Loucy (cell line): ENCODE data around the gene SERAC1.

Experiments used
- H2AFZ ChIP-seq: fragments of 200-600 bp; sonication (generic); 2 replicates; pipeline ENCODE4 v1.6.0; 2016; ENCODE audit warnings: antibody characterized with exemption, mild to moderate bottlenecking, low read length, moderate library complexity
- H3F3A ChIP-seq: fragments of 200-600 bp; 2 replicates; pipeline ENCODE4 v1.6.0; 2016; ENCODE audit warnings: antibody characterized with exemption, low read depth, mild to moderate bottlenecking
- H3K27me3 ChIP-seq: fragments of 200-600 bp; sonication (generic); 2 replicates; pipeline ENCODE4 v1.6.1; 2014; ENCODE audit warnings: low read length, mild to moderate bottlenecking; ENCODE audit not compliant: insufficient read depth, poor library complexity, severe bottlenecking
- H3K36me3 ChIP-seq: fragments of 200-600 bp; sonication (generic); 2 replicates; pipeline ENCODE4 v1.6.1; 2016; ENCODE audit warnings: low read length; ENCODE audit not compliant: insufficient read depth
- H3K4me1 ChIP-seq: fragments of 200-600 bp; sonication (generic); 2 replicates; pipeline ENCODE4 v1.5.1; 2014; ENCODE audit warnings: low read length, mild to moderate bottlenecking; ENCODE audit not compliant: insufficient read depth, poor library complexity, severe bottlenecking
- H3K4me2 ChIP-seq: fragments of 200-600 bp; sonication (generic); 2 replicates; pipeline ENCODE4 v1.6.0; 2014; ENCODE audit warnings: antibody characterized with exemption, low read length, low read depth, mild to moderate bottlenecking; ENCODE audit not compliant: poor library complexity, severe bottlenecking
- H3K4me3 ChIP-seq: fragments of 200-600 bp; sonication (generic); 2 replicates; pipeline ENCODE4 v1.5.1; 2014; ENCODE audit warnings: low read length, mild to moderate bottlenecking, mixed read lengths; ENCODE audit not compliant: poor library complexity, severe bottlenecking
- H3K79me2 ChIP-seq: fragments of 200-600 bp; sonication (generic); 2 replicates; pipeline ENCODE4 v1.6.1; 2014; ENCODE audit warnings: low read length; ENCODE audit not compliant: insufficient read depth
- H3K9ac ChIP-seq: fragments of 200-600 bp; sonication (generic); 2 replicates; pipeline ENCODE4 v1.6.0; 2014; ENCODE audit warnings: mild to moderate bottlenecking, low read depth, low read length, moderate library complexity; ENCODE audit not compliant: poor library complexity, severe bottlenecking
- H3K9me2 ChIP-seq: fragments of 200-600 bp; sonication (generic); replicated peaks from 2 replicates; pipeline ENCODE4 v1.6.1; 2016; ENCODE audit warnings: low read depth, low read length, mixed read lengths
- H3K9me3 ChIP-seq: fragments of 200-600 bp; sonication (generic); 2 replicates; pipeline ENCODE4 v1.6.1; 2014; ENCODE audit warnings: mild to moderate bottlenecking, antibody characterized with exemption, low read length, low read depth; ENCODE audit not compliant: insufficient read depth
- H4K20me1 ChIP-seq: fragments of 200-600 bp; sonication (generic); 2 replicates; pipeline ENCODE4 v1.6.0; 2014; ENCODE audit warnings: antibody characterized with exemption, low read length, mild to moderate bottlenecking; ENCODE audit not compliant: insufficient read depth, poor library complexity, severe bottlenecking
- CTCF ChIP-seq: fragments of 200-600 bp; sonication (generic); conservative IDR thresholded peaks from 2 replicates; pipeline ENCODE4 v1.5.1; 2014; ENCODE audit warnings: mild to moderate bottlenecking, antibody characterized with exemption, low read length
- EZH2phosphoT487 ChIP-seq: fragments of 200-600 bp; IDR thresholded peaks from 2 replicates; pipeline ENCODE4 v1.6.1; 2018; ENCODE audit warnings: antibody characterized with exemption, mild to moderate bottlenecking, moderate library complexity, borderline replicate concordance

The SERAC1 gene

GRCh38 chr6:158175111-158175510, 7.0 kb upstream of the SERAC1 start:
- Histone ChIP-seq H3K9ac (no peak overlapping the region), H3K27me3 (no peaks in the 10 kb centered on the region), H3K9me3 (no peaks in the 10 kb centered on the region), H3K4me3 (no peak overlapping the region), H3K36me3 (no peaks in the 10 kb centered on the region), H3K79me2 (no peaks in the 10 kb centered on the region; the same call in 1 of the 2 replicates), H3F3A (no peaks in the 10 kb centered on the region; the same call in 1 of the 2 replicates), H2AFZ (no peak overlapping the region), H3K4me1 (no peaks in the 10 kb centered on the region), H3K4me2 (no peak overlapping the region), H3K9me2 (no peaks in the 10 kb centered on the region), H4K20me1 (no peaks in the 10 kb centered on the region)
- TF ChIP-seq EZH2phosphoT487 (no peak), CTCF (no peak)

DNA sequence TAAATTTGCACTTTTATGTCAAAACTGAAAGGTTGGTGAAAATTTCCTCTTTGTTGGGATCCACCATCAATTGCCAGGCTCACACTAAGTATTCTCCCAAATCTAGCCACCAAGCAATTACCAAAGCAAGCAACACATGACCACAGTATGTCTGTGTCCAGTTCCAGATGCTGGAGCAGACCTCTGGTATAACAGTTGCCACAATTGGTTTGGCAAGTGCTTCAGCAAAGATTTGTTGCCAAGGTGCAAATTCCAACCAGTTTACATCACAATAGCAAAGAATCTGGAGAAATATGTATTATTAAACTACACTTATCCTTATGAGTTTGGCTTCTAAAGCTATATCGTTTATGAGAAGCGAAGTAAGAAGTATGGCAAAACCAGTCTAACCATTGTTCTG, 6.5 kb upstream of the SERAC1 start:
- Histone ChIP-seq H3K9me2 (no peaks in the 10 kb centered on the region), H3K36me3 (no peaks in the 10 kb centered on the region), H3K4me1 (no peaks in the 10 kb centered on the region), H3K9me3 (no peaks in the 10 kb centered on the region), H3K9ac (no peak overlapping the region), H2AFZ (no peak overlapping the region), H3K79me2 (no peaks in the 10 kb centered on the region; the same call in 1 of the 2 replicates), H3F3A (no peaks in the 10 kb centered on the region; the same call in 1 of the 2 replicates), H3K27me3 (no peaks in the 10 kb centered on the region), H3K4me3 (no peak overlapping the region), H4K20me1 (no peaks in the 10 kb centered on the region), H3K4me2 (no peak overlapping the region)
- TF ChIP-seq CTCF: no peak
- no peak for TF ChIP-seq EZH2phosphoT487

- H3K9ac ChIP-seq: no peak overlapping the region
- TF ChIP-seq EZH2phosphoT487 (no peak), CTCF (no peak)
- H3K4me3 ChIP-seq: no peak overlapping the region
- no peaks in the 10 kb centered on the region for H3K4me1 ChIP-seq
- no peaks in the 10 kb centered on the region for H3K27me3 ChIP-seq
- no peaks in the 10 kb centered on the region for H4K20me1 ChIP-seq
- H2AFZ ChIP-seq: no peak overlapping the region
- H3K9me2 ChIP-seq: no peaks in the 10 kb centered on the region
- H3K9me3 ChIP-seq: no peaks in the 10 kb centered on the region
- H3F3A ChIP-seq: no peaks in the 10 kb centered on the region; the same call in 1 of the 2 replicates
- no peak overlapping the region for H3K4me2 ChIP-seq
- no peaks in the 10 kb centered on the region for H3K36me3 ChIP-seq
- H3K79me2 ChIP-seq: no peaks in the 10 kb centered on the region; the same call in 1 of the 2 replicates
Observed at GRCh38 chr6:158174024-158174423, 6.0 kb upstream of the SERAC1 start.
